HepG2 (cell line): ENCODE measurements around the gene ENSA. TPM values are rescaled to one million over a fixed set of nuclear protein-coding genes. Genes with fewer than 3 reads are reported as not detected.

Source experiments
- HCFC1 ChIP-seq: fragments of 150-350 bp; IDR thresholded peaks from 2 replicates; pipeline ENCODE4 v1.6.1; 2014; ENCODE audit warnings: low read depth, low read length
- HES4 ChIP-seq: sonication (generic); formaldehyde crosslinking; IDR thresholded peaks from 2 replicates; pipeline ENCODE4 v1.9.0; 2021; ENCODE audit warnings: mild to moderate bottlenecking, missing genetic modification reagents, borderline replicate concordance
- HMGA1 ChIP-seq: sonication (generic); formaldehyde crosslinking; conservative IDR thresholded peaks from 2 replicates; pipeline ENCODE4 v1.4.0; 2020; ENCODE audit warnings: missing genetic modification reagents
- KLF13 ChIP-seq: sonication (generic); formaldehyde crosslinking; IDR thresholded peaks from 2 replicates; pipeline ENCODE4 v1.4.0; 2020; ENCODE audit warnings: mild to moderate bottlenecking, missing genetic modification reagents
- MAFK ChIP-seq, 2 experiments: IDR thresholded peaks in 1 of 2; conservative IDR thresholded peaks in 1 of 2; 2 replicates each; pipeline ENCODE4 v1.6.1; 2011; ENCODE audit warnings: improper control_type of control experiment in 2 of 2, low read length in 2 of 2
- NFE2L2 ChIP-seq: fragments of 150-350 bp; IDR thresholded peaks from 2 replicates; pipeline ENCODE4 v1.6.1; 2014; ENCODE audit warnings: low read length
- NR2C2 ChIP-seq: sonication (generic); formaldehyde crosslinking; IDR thresholded peaks from 2 replicates; pipeline ENCODE4 v1.4.0; 2020; ENCODE audit warnings: missing genetic modification reagents, mild to moderate bottlenecking, moderate library complexity, borderline replicate concordance
- POLR2G ChIP-seq: fragments of 200-400 bp; formaldehyde crosslinking; IDR thresholded peaks from 2 replicates; pipeline ENCODE4 v1.6.1; 2018; ENCODE audit warnings: mild to moderate bottlenecking, low read depth, low read length, moderate library complexity
- REL ChIP-seq: sonication (generic); formaldehyde crosslinking; conservative IDR thresholded peaks from 2 replicates; pipeline ENCODE4 v1.8.0; 2022; ENCODE audit warnings: mild to moderate bottlenecking, missing genetic modification reagents, moderate library complexity
- RFX1 ChIP-seq: fragments of 450-650 bp; IDR thresholded peaks from 2 replicates; pipeline ENCODE4 v1.6.1; 2017
- THAP11 ChIP-seq: IDR thresholded peaks from 2 replicates; pipeline ENCODE4 v1.6.1; 2016; ENCODE audit warnings: missing biosample characterization, missing genetic modification reagents
- ZNF12 ChIP-seq: sonication (generic); formaldehyde crosslinking; IDR thresholded peaks from 2 replicates; pipeline ENCODE4 v1.5.0; 2020; ENCODE audit warnings: missing genetic modification reagents
- ZNF235 ChIP-seq: sonication (generic); formaldehyde crosslinking; IDR thresholded peaks from 2 replicates; pipeline ENCODE4 v1.8.1; 2023; ENCODE audit warnings: mild to moderate bottlenecking, missing genetic modification reagents, borderline replicate concordance
- ZNF3 ChIP-seq: IDR thresholded peaks from 2 replicates; pipeline ENCODE4 v1.7.0; 2017; ENCODE audit warnings: inconsistent platforms
- ZNF451 ChIP-seq: sonication (generic); formaldehyde crosslinking; IDR thresholded peaks from 2 replicates; pipeline ENCODE4 v1.5.0; 2020; ENCODE audit warnings: mild to moderate bottlenecking, missing genetic modification reagents
- ZNF552 ChIP-seq: sonication (generic); formaldehyde crosslinking; IDR thresholded peaks from 2 replicates; pipeline ENCODE4 v1.9.0; 2022; ENCODE audit warnings: missing genetic modification reagents, mild to moderate bottlenecking, borderline replicate concordance
- ZNF572 ChIP-seq: sonication (generic); formaldehyde crosslinking; IDR thresholded peaks from 2 replicates; pipeline ENCODE4 v1.5.1; 2020; ENCODE audit warnings: mild to moderate bottlenecking, missing genetic modification reagents
- ZNF577 ChIP-seq: sonication (generic); formaldehyde crosslinking; IDR thresholded peaks from 2 replicates; pipeline ENCODE4 v1.4.0; 2020; ENCODE audit warnings: mild to moderate bottlenecking, low read depth, missing genetic modification reagents, borderline replicate concordance
- ZNF891 ChIP-seq: sonication (generic); formaldehyde crosslinking; IDR thresholded peaks from 2 replicates; pipeline ENCODE4 v1.5.0; 2020; ENCODE audit warnings: mild to moderate bottlenecking, missing genetic modification reagents
- ZZZ3 ChIP-seq: sonication (generic); formaldehyde crosslinking; IDR thresholded peaks from 2 replicates; pipeline ENCODE4 v1.4.0; 2020; ENCODE audit warnings: missing genetic modification reagents, mild to moderate bottlenecking, borderline replicate concordance
- polyA plus RNA-seq, 8 experiments: library from polyadenylated mRNA; depleted of rRNA in 3 of 8; stranded (reverse) in 7 of 8; unstranded in 1 of 8; fragments of >200 nt; fragmentation: Illumina TruSeq in 4 of 8; extraction: Trizol in 4 of 8; gene quantifications; 2 replicates each; pipeline versions ENCODE4 v1.2.1 to v1.2.3, GENCODE V29; 2011 to 2016; ENCODE audit warnings: low read depth in 4 of 8, missing spikeins in 1 of 8, mixed read lengths in 1 of 8; ENCODE audit not compliant: insufficient read depth in 1 of 8
- total RNA-seq, 5 experiments: library from RNA; depleted of rRNA; stranded (reverse); fragments of >200 nt; fragmentation: Illumina TruSeq; extraction: Trizol; gene quantifications; 2 replicates each; pipeline ENCODE4 v1.2.3, GENCODE V29; 2016; ENCODE audit warnings: low read depth in 1 of 5
- TF ChIP-seq, protein P1 (sequence below): sonication (generic); formaldehyde crosslinking; IDR thresholded peaks from 2 replicates; pipeline ENCODE4 v1.5.1; 2020; ENCODE audit warnings: mild to moderate bottlenecking, missing genetic modification reagents, moderate library complexity
- TF ChIP-seq, protein P2 (sequence below): sonication (generic); formaldehyde crosslinking; IDR thresholded peaks from 2 replicates; pipeline ENCODE4 v1.4.0; 2020; ENCODE audit warnings: missing genetic modification reagents
- TF ChIP-seq, protein P3 (sequence below): sonication (generic); IDR thresholded peaks from 2 replicates; pipeline ENCODE4 v1.6.1; 2016; ENCODE audit warnings: low read depth, borderline replicate concordance
- TF ChIP-seq, protein P4 (sequence below): sonication (generic); formaldehyde crosslinking; conservative IDR thresholded peaks from 2 replicates; pipeline ENCODE4 v1.4.0; 2020; ENCODE audit warnings: missing genetic modification reagents

Gene ENSA
- total and polyA plus RNA-seq, 2 of the 13 experiments (the other 11 are each of a cell fraction or from before 2014, with no cell fraction given) = 54.5 to 111 TPM

DNA sequence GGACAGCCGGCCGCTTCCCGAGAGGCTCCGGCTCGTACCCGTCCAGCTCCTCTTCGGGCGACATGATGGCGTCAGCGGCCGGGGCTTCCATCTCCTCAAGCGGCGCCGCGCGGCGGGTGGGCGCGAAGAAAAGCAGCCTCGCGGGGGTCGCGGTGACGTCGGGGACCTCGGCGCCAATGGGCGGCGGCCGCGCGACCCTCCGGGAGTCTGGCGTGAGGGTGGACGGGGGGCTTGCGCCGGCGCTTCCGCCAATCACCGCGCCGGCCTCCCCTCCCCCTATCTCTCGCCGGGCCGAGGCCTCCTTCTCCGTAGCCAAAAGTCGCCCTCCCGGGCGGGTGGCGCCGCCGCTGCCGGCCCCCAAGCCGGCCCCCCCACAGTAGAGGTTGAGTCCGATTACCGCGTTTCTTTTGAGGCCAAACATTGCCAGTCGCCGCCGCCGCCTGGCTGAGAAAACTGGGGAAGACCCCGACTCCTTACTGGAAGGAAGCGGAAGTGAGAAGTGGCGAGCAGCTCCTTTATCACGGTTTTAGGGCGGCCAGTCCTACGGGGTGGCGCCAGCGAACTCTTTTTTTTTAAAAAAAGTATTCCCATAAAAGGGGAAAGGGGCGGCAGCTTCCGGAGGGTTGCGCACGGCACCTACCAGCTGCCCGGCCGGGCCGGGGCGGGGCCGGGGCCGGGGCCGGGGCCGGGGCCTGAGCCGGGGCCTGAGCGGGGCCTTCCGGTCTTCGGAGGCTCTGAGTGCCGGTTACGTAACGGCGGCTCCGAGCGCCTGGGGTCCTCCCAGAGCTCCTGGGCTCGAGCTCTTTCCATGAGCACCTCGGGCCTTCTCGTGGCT, 50.1 kb downstream of the ENSA start, which contains the start of gene MCL1 (continued):
- TF ChIP-seq, protein P1, sequence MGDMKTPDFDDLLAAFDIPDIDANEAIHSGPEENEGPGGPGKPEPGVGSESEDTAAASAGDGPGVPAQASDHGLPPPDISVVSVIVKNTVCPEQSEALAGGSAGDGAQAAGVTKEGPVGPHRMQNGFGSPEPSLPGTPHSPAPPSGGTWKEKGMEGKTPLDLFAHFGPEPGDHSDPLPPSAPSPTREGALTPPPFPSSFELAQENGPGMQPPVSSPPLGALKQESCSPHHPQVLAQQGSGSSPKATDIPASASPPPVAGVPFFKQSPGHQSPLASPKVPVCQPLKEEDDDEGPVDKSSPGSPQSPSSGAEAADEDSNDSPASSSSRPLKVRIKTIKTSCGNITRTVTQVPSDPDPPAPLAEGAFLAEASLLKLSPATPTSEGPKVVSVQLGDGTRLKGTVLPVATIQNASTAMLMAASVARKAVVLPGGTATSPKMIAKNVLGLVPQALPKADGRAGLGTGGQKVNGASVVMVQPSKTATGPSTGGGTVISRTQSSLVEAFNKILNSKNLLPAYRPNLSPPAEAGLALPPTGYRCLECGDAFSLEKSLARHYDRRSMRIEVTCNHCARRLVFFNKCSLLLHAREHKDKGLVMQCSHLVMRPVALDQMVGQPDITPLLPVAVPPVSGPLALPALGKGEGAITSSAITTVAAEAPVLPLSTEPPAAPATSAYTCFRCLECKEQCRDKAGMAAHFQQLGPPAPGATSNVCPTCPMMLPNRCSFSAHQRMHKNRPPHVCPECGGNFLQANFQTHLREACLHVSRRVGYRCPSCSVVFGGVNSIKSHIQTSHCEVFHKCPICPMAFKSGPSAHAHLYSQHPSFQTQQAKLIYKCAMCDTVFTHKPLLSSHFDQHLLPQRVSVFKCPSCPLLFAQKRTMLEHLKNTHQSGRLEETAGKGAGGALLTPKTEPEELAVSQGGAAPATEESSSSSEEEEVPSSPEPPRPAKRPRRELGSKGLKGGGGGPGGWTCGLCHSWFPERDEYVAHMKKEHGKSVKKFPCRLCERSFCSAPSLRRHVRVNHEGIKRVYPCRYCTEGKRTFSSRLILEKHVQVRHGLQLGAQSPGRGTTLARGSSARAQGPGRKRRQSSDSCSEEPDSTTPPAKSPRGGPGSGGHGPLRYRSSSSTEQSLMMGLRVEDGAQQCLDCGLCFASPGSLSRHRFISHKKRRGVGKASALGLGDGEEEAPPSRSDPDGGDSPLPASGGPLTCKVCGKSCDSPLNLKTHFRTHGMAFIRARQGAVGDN (CRISPR knock-in tag) = peak; percentile 76
- TF ChIP-seq, protein P2, sequence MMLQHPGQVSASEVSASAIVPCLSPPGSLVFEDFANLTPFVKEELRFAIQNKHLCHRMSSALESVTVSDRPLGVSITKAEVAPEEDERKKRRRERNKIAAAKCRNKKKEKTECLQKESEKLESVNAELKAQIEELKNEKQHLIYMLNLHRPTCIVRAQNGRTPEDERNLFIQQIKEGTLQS = peak; percentile 12; the same call in 1 of the 2 replicates
- TF ChIP-seq ZNF451 (no peak), ZNF12 (CRISPR knock-in tag) (no peak), ZNF3 (CRISPR knock-in tag) (no peak), POLR2G (peak; percentile 100), MAFK (conservative IDR thresholded peaks at IDR 0.05 in 1 of 2, IDR thresholded peaks at IDR 0.05 in 1 of 2; ENCODE audit: low read length in 2 of 2) (no peak), HMGA1 (CRISPR knock-in tag) (no peak), RFX1 (no peak), HCFC1 (peak; percentile 8; the same call in 1 of the 2 replicates), ZZZ3 (no peak), HES4 (CRISPR knock-in tag) (peak; percentile 46; the same call in 1 of the 2 replicates), ZNF552 (CRISPR knock-in tag) (no peak; the same call in 1 of the 2 replicates), THAP11 (CRISPR knock-in tag) (peak; percentile 74), KLF13 (CRISPR knock-in tag) (no peak), REL (CRISPR knock-in tag) (no peak; the same call in 1 of the 2 replicates), NFE2L2 (no peak), ZNF235 (peak; percentile 50; the same call in 1 of the 2 replicates), NR2C2 (no peak; the same call in 1 of the 2 replicates), ZNF572 (CRISPR knock-in tag) (0 out of 2 replicates have a peak, but pooled peaks have one; percentile 9), ZNF577 (CRISPR knock-in tag) (no peak), ZNF891 (CRISPR knock-in tag) (no peak; the same call in none of the 2 replicates)
- TF ChIP-seq, protein P3, sequence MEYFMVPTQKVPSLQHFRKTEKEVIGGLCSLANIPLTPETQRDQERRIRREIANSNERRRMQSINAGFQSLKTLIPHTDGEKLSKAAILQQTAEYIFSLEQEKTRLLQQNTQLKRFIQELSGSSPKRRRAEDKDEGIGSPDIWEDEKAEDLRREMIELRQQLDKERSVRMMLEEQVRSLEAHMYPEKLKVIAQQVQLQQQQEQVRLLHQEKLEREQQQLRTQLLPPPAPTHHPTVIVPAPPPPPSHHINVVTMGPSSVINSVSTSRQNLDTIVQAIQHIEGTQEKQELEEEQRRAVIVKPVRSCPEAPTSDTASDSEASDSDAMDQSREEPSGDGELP = peak; percentile 28; the same call in 1 of the 2 replicates
- TF ChIP-seq, protein P4, sequence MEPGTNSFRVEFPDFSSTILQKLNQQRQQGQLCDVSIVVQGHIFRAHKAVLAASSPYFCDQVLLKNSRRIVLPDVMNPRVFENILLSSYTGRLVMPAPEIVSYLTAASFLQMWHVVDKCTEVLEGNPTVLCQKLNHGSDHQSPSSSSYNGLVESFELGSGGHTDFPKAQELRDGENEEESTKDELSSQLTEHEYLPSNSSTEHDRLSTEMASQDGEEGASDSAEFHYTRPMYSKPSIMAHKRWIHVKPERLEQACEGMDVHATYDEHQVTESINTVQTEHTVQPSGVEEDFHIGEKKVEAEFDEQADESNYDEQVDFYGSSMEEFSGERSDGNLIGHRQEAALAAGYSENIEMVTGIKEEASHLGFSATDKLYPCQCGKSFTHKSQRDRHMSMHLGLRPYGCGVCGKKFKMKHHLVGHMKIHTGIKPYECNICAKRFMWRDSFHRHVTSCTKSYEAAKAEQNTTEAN = peak; percentile 65; the same call in 1 of the 2 replicates
